Omental fat pad (tissue), 4 donors: ENCODE results near the gene RASD2. TPM values are rescaled to one million over a fixed set of nuclear protein-coding genes. Genes with fewer than 3 reads are reported as not detected.

Experiments used
- ATAC-seq: fragments of 150-250 bp; one replicate; pipeline ENCODE4 v1.9.1; 2016; ENCODE audit warnings: mild to moderate bottlenecking, moderate library complexity; ENCODE audit not compliant: low FRiP score
- DNase-seq: peaks from one replicate; pipeline ENCODE4 v3.0.0-alpha.2; 2019; ENCODE audit warnings: low spot score
- total RNA-seq, 4 donors: library from RNA; depleted of rRNA; stranded (reverse); fragments of >200 nt; gene quantifications; one replicate each; pipeline ENCODE4 v1.1.0, GENCODE V29; 2016
- TF ChIP-seq, protein P1 (sequence below), 3 donors: fragments of 450-650 bp; IDR thresholded peaks; one replicate each; pipeline ENCODE4 v1.5.1; 2016 to 2017; ENCODE audit warnings: antibody characterized with exemption in 3 of 3, mild to moderate bottlenecking in 3 of 3, moderate library complexity in 2 of 3

The RASD2 gene
- total RNA-seq, 4 donors from 2014 or later: 0.19 to 2.8 (median 0.57) TPM

DNA sequence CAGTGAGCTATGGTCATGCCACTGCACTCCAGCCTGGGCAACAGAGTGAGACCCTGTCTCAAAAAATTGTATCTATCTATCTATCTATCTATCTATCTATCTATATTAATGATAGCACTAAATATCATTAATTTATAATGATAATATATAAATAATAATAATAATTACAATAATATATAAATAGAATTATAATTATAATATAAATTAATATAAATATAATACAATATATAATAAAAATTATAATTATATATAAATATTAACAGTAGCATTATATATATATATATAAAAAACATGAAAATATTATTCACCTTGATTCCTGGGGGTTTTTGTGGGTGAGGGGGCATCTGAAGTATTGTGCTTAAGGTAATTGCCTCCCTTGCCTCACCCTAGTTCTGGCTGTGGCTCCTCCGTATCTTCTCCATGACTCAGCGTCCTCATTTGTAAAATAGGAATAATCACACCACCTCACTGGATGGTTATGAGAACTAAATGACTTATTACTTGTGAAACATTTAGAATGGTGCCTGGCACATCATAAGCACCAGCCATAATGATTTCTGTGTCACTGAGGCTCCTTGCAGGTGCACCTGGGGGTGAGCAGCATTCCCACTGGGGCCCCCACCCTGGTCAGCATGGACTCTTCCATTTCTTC, 18.8 kb downstream of the RASD2 start:
- no peak for DNase-seq
- ATAC-seq: no peak
- TF ChIP-seq, protein P1, sequence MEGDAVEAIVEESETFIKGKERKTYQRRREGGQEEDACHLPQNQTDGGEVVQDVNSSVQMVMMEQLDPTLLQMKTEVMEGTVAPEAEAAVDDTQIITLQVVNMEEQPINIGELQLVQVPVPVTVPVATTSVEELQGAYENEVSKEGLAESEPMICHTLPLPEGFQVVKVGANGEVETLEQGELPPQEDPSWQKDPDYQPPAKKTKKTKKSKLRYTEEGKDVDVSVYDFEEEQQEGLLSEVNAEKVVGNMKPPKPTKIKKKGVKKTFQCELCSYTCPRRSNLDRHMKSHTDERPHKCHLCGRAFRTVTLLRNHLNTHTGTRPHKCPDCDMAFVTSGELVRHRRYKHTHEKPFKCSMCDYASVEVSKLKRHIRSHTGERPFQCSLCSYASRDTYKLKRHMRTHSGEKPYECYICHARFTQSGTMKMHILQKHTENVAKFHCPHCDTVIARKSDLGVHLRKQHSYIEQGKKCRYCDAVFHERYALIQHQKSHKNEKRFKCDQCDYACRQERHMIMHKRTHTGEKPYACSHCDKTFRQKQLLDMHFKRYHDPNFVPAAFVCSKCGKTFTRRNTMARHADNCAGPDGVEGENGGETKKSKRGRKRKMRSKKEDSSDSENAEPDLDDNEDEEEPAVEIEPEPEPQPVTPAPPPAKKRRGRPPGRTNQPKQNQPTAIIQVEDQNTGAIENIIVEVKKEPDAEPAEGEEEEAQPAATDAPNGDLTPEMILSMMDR (IDR thresholded peaks at IDR 0.05): no peak

DNA sequence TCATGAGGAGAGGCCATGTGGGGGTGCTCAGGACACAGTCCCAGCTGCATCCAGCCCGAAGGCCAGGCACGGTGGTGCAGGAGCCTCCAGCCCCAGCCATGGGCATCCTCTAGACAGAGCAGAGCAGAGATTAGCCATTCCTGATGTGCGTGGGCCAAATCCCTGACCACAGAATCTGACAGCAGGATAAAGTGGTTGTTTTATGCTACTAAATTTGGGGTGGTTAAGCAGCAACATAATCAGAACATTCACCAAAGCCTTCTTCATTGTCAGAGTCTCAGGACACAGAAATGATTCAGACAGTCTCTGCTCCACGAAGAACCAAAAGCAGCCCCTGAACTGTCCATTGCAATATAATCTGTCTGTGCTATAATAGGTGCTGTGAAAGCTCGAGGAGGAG, 19.7 kb downstream of the RASD2 start:
- no peak for ATAC-seq
- TF ChIP-seq, protein P1 (IDR thresholded peaks at IDR 0.05): no peak
- no peak for DNase-seq

DNA sequence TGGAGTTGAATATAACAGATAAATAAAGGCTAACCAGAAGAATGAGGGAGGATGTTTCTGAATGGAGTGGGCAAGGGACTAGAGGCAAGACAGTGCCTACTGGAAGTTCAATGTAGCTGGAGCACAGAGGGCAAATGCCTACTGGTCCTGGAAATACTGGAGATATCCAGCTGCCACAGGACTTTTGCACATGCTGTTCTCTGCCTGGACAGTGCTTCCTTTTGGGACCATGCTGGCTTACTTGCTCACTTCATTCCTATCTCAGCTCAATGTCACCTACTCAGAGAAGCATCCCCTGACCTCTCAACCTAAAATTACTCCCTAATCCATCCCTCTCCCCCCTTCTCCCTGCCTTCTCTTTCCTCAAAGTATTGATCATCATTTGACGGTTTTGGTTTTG, 20.2 kb downstream of the RASD2 start:
- TF ChIP-seq, protein P1 (IDR thresholded peaks at IDR 0.05): no peak
- no peak for DNase-seq
- ATAC-seq: no peak

DNA sequence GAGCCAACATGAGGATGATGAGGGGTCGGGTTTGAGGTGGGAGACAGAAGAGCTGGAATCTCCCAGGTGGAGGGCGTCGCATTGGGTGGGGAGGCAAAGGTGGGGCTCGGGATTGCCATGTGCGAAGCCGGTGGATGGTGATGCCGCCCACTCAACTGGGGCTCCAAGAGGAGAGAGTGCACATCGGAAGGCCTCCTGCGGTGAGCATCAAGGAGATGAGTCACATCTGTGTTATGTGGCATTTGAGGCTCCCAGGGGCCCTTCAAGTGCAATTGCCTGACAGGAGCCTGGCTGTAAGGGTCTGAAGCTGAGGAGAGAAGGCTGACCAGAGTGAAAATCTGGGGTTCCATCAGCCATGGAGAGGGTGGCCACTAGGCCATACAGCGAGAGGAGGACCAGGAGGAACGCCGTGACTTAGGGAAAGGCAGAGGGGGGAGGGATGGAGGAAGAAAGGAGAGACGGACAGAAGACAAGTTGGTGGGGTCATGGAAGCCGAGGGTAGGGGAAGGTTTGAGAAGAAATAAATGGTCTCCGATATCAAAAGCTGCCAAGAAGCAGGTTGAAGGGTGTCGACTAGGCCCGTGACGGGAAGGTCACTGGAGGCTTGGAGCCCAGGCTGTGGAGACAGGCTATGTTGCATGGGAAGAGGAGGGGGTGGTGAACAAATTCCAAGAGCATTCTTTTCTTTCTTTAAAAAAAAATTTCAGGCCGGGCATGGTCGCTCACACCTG, 21.3 kb downstream of the RASD2 start:
- DNase-seq: no peak
- TF ChIP-seq, protein P1 (IDR thresholded peaks at IDR 0.05): no peak
- ATAC-seq: no peak

DNA sequence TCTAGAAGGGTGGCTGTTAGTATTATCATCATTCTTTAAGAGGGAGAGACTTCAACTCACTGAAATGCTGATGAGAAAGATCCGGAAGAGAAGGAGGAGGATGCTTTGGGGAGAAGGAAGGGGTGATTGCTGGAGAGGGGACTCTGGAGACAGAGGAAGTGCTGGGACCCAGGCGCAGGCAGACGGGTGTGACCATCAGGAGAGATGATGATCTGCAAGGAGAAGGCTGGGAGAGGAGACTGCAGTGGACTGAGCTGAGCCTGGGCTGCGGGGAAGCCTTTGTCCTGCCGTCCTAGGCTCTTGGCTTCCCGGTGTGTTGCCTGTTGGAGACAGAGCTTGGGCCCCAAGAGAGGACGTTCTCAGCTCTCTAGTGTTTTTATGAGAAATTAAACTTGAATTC, 22.6 kb downstream of the RASD2 start:
- ATAC-seq: no peak
- no peak for DNase-seq
- TF ChIP-seq, protein P1 (IDR thresholded peaks at IDR 0.05): no peak

DNA sequence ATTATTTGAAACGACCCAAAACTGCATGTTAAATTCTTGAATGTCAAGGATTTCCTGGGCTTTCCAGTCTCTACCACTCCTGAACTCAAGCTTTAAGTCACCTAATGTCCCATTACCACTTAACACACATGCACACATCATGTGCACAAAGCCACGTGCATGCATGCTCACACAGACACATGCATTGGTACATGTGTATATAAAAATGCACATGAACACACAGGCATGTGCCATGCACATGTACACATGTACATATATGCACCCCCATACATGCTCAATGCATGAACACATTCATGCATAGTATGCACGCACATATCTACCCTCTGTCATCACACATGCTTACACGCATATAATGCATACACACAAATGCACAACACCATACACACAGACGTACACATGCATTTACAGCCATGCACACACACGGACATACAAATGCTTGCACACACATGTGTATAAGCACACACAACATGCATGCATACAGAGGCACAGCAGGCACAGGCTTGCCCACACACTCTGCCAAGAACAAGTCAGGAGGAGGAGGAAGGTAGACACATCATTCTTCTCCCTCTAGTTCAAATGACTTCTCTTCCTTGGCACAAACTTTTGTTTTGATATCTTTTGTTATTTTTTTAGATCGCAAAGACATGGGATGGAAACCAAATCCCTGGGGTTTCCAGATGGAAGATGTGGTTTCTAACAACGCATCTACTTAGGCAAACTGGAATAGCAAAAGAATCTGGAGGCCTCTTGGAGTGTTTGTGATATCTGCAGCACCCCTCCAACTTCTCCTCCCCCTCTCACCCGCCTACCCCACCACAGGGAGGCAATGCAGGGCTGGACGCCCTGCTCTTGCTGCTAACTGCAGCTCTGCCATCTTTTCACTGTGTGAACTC, 24.6 kb downstream of the RASD2 start:
- TF ChIP-seq, protein P1 (IDR thresholded peaks at IDR 0.05): no peak
- ATAC-seq: no peak
- DNase-seq: no peak
